D721Med (cell line): ENCODE measurements around the gene PALS2.

Source experiments
- DNase-seq: peaks from one replicate; pipeline ENCODE4 v3.0.0; 2011; ENCODE audit warnings: low spot score; ENCODE audit not compliant: insufficient read length
- FAIRE-seq: peaks from 2 replicates; lab custom pipeline; 2011; peaks lifted over from hg19 to GRCh38; lab: Jason Lieb, UNC
- TF ChIP-seq, protein P1 (sequence below): IDR thresholded peaks from 2 replicates; pipeline ENCODE4 v1.5.1; 2012; ENCODE audit warnings: mild to moderate bottlenecking, control low read depth; ENCODE audit not compliant: insufficient read depth; ENCODE audit errors: missing control alignments

Gene PALS2

DNA sequence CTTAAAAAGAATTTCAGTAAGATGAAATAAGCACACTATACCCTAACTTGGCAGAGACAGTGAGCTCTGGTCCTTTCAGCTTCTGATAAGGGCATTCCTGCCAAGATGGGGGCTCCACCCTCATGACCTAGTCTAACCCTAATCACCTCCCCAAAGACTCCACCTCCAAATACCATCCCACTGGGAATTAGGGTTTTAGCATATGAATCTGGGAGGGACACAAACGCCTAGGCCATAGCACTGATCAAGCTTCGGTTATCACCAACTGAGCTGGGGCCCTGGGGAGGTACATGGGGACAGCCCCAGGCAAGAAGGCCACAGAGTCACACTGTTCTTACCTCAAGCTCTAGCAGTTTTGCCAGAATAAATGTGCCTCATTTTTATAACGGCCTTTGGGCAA, 31.4 kb downstream of the PALS2 start:
- no peak for FAIRE-seq
- no peak for DNase-seq

GRCh38 chr7:24608504-24608903, 35.3 kb downstream of the PALS2 start:
- DNase-seq (no peak), FAIRE-seq (no peak)
- TF ChIP-seq, protein P1, sequence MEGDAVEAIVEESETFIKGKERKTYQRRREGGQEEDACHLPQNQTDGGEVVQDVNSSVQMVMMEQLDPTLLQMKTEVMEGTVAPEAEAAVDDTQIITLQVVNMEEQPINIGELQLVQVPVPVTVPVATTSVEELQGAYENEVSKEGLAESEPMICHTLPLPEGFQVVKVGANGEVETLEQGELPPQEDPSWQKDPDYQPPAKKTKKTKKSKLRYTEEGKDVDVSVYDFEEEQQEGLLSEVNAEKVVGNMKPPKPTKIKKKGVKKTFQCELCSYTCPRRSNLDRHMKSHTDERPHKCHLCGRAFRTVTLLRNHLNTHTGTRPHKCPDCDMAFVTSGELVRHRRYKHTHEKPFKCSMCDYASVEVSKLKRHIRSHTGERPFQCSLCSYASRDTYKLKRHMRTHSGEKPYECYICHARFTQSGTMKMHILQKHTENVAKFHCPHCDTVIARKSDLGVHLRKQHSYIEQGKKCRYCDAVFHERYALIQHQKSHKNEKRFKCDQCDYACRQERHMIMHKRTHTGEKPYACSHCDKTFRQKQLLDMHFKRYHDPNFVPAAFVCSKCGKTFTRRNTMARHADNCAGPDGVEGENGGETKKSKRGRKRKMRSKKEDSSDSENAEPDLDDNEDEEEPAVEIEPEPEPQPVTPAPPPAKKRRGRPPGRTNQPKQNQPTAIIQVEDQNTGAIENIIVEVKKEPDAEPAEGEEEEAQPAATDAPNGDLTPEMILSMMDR, result no peak

More for the DNA sequence above, 31.4 kb downstream of the PALS2 start:
- TF ChIP-seq, protein P1, result no peak

DNA sequence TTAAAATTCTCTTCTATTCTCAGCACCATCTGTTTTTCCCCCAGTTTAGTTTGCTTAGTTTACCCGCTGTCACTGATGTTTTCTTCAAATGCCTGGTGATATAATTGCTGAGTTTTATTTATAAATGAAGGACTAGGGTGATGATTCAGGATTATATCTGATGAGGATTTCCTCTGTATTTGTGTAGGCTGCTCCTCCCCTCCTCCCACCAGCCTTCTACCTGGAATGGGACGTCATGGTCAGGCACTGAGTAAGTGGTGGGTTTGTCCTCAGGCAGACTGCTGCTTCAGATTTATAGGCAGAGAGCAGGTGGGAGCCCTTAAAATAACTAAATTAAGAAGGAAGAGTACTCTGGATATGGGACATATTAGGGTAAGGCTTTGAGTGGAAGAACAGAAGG, 35.8 kb downstream of the PALS2 start:
- TF ChIP-seq, protein P1, result no peak
- DNase-seq, result no peak
- no peak for FAIRE-seq

DNA sequence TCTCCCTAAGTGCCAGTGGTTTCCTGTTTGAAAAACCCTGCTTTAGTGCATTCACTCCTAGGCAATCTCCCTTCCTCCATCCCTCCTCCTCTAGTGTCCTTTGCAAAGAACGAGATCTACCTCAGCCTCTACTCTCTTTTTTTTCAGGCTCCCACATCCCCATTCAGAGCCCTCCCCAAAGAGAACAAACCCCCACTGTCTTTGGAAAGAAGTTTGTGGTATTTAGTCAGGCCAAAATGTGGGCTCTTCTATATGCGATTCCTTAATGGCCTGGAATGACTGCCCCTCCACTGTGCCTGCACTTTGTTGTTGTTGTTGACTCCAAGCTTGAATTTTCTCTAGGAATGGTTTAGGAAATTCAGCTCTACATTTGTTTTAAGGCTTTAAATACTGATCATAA, 36.3 kb downstream of the PALS2 start:
- no peak for FAIRE-seq
- DNase-seq, result no peak
- TF ChIP-seq, protein P1, result no peak

DNA sequence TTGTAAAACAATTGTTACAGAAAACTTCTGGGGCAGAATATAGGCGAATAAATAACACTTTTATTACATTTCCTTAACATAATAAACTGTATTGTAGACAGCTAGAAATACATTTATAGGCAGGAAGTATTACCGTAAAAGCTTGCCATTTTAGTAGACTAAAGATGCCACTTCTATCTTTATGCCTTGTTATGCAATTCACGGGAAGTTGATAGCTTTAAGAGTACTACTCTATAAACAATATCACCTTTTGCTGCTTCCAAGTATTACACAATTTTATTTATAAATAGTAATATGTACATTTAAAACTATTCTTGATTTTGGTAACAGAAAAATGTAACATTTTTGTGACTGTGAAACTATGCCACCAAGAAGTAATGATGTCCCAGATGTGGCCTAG, 37.9 kb downstream of the PALS2 start:
- DNase-seq (no peak), FAIRE-seq (no peak)
- TF ChIP-seq, protein P1, result no peak

- FAIRE-seq, result no peak
- TF ChIP-seq, protein P1, result no peak
- DNase-seq, result no peak
These were observed 44.8 kb downstream of the PALS2 start for GRCh38 chr7:24617957-24618616.

DNA sequence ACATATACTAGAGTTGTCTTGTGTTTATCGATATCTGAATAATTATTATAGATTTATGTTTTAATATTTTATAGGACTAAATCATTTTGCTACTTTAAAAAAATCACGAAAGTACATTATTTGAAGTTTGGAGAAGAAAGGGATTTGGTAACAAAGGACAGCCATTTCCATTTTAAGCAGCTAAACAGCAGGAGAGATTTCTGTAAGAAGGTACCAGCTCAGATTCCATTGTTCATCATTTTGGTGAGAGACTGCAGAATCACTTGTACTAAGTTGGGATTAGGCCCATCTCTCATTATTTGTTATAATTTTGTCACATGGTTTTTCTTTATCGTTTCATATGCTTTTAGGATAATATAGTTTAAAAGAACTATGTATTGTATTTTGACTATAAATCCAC, 46.7 kb downstream of the PALS2 start:
- DNase-seq (no peak), FAIRE-seq (no peak)
- TF ChIP-seq, protein P1, result no peak
